K562 (cell line): ENCODE measurements around the gene OPN1LW. TPM values are rescaled to one million over a fixed set of nuclear protein-coding genes. Genes with fewer than 3 reads are reported as not detected.

Experiments used
- HDAC8 ChIP-seq: fragments of 450-650 bp; IDR thresholded peaks from 2 replicates; pipeline ENCODE4 v1.6.1; 2016; ENCODE audit warnings: mild to moderate bottlenecking, missing genetic modification characterization, moderate library complexity, missing compliant biosample characterization
- NRF1 ChIP-seq, 2 experiments: fragments of 450-650 bp; IDR thresholded peaks in 1 of 2; conservative IDR thresholded peaks in 1 of 2; 2 replicates each; pipeline ENCODE4 v1.6.1; 2014; ENCODE audit warnings: mild to moderate bottlenecking in 2 of 2
- SFPQ ChIP-seq: fragments of 200-400 bp; formaldehyde crosslinking; IDR thresholded peaks from 2 replicates; pipeline ENCODE4 v1.6.1; 2017; ENCODE audit warnings: mild to moderate bottlenecking, low read depth, low read length, moderate library complexity
- TCF7 ChIP-seq: sonication (generic); IDR thresholded peaks from 2 replicates; pipeline ENCODE4 v1.6.1; 2016; ENCODE audit warnings: antibody characterized with exemption, borderline replicate concordance
- polyA plus RNA-seq, 8 experiments: library from polyadenylated mRNA; depleted of rRNA in 4 of 8; stranded (reverse) in 5 of 8; unstranded in 3 of 8; fragments of >200 nt; fragmentation: Nextera tagmentation in 2 of 8; fragmentation: Illumina TruSeq in 1 of 8; extraction: Ambion mirVana in 2 of 8; extraction: Trizol in 1 of 8; gene quantifications; 2 replicates each; pipeline versions ENCODE4 v1.2.1 to v1.2.3, GENCODE V29; 2011 to 2014; ENCODE audit warnings: inconsistent platforms in 1 of 8, missing spikeins in 1 of 8
- total RNA-seq, 7 experiments: library from RNA; depleted of rRNA in 6 of 7; stranded (reverse); fragments of >200 nt in 6 of 7; fragmentation: Illumina TruSeq in 2 of 7; extraction: Trizol in 2 of 7; gene quantifications; 2 replicates each; pipeline versions ENCODE4 v1.2.1 to v1.2.3, GENCODE V29; 2011 to 2021; ENCODE audit warnings: low replicate concordance in 1 of 7
- TF ChIP-seq, protein P1 (sequence below): IDR thresholded peaks from 2 replicates; pipeline ENCODE4 v1.6.1; 2016; ENCODE audit warnings: missing genetic modification characterization, missing compliant biosample characterization

Gene OPN1LW
- total and polyA plus RNA-seq, 9 of the 15 experiments (the other 6 are each of a cell fraction or from before 2014, with no cell fraction given), result 0.04 TPM; not detected in 8

DNA sequence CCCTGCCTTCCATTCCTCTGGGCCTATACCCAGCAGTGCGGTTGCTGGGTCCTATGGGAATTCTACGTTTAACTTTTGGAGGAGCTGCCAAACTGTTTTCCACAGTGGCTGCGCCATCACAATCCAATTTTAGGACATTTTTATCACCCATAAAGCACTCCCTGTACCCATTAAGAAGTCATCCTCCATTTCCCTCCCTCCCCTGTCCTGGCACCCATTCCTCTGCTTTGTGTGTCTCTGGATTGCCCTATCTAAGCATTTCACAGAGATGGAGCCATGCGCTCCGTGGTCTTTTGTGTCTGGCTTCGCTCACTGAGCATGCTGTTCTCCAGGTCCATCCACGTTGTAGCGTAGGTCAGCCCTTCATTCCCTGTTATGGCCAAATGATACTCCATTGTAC, 1.7 kb upstream of the OPN1LW start (continued):
- TF ChIP-seq SFPQ, result no peak
- TF ChIP-seq TCF7, result no peak
- TF ChIP-seq NRF1 (conservative IDR thresholded peaks at IDR 0.05 in 1 of 2, IDR thresholded peaks at IDR 0.05 in 1 of 2), result no peak
- TF ChIP-seq, protein P1, sequence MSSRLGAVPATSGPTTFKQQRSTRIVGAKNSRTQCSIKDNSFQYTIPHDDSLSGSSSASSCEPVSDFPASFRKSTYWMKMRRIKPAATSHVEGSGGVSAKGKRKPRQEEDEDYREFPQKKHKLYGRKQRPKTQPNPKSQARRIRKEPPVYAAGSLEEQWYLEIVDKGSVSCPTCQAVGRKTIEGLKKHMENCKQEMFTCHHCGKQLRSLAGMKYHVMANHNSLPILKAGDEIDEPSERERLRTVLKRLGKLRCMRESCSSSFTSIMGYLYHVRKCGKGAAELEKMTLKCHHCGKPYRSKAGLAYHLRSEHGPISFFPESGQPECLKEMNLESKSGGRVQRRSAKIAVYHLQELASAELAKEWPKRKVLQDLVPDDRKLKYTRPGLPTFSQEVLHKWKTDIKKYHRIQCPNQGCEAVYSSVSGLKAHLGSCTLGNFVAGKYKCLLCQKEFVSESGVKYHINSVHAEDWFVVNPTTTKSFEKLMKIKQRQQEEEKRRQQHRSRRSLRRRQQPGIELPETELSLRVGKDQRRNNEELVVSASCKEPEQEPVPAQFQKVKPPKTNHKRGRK (tag), result no peak
- no peak for TF ChIP-seq HDAC8 (tag)
- TF ChIP-seq, all 486 proteins: peak for 0
